Stomach smooth muscle (tissue), 2 donors: ENCODE results near the gene SMOC1.

Experiments used
- H3K27ac ChIP-seq: one replicate; pipeline ENCODE4 v1.7.0; 2013; ENCODE audit warnings: mild to moderate bottlenecking, low read length, inconsistent platforms
- H3K27me3 ChIP-seq, 2 donors: one replicate each; pipeline ENCODE4 v1.7.0; 2013; ENCODE audit warnings: low read length in 2 of 2; ENCODE audit not compliant: insufficient read depth in 2 of 2, control insufficient read depth in 1 of 2
- H3K36me3 ChIP-seq, 2 donors: one replicate each; pipeline ENCODE4 v1.7.0; 2013; ENCODE audit warnings: low read length in 2 of 2; ENCODE audit not compliant: control insufficient read depth in 2 of 2, insufficient read depth in 2 of 2
- H3K4me1 ChIP-seq: one replicate; pipeline ENCODE4 v1.7.0; 2013; ENCODE audit warnings: low read length; ENCODE audit not compliant: control insufficient read depth, insufficient read depth
- H3K4me3 ChIP-seq, 2 donors: one replicate each; pipeline ENCODE4 v1.7.0; 2013; ENCODE audit warnings: low read length in 2 of 2
- H3K9ac ChIP-seq, 2 donors: one replicate each; pipeline ENCODE4 v1.7.0; 2013; ENCODE audit warnings: low read length in 2 of 2, mild to moderate bottlenecking in 1 of 2
- H3K9me3 ChIP-seq, 2 donors: one replicate each; pipeline ENCODE4 v1.7.0; 2013; ENCODE audit warnings: low read length in 2 of 2; ENCODE audit not compliant: control insufficient read depth in 2 of 2
- donor health status: healthy.
- donor health status: Pancreatic carcinoma.

SMOC1 gene

GRCh38 chr14:69922198-69922597, 43.0 kb downstream of the SMOC1 start:
- Histone ChIP-seq H3K4me1 (no peaks in the 10 kb centered on the region), H3K27me3 (peaks cover 0 to 2% of the 10 kb centered on the region in 2 donors), H3K27ac (no peak overlapping the region), H3K9ac (no peak overlapping the region), H3K9me3 (no peaks in the 10 kb centered on the region), H3K36me3 (no peaks in the 10 kb centered on the region), H3K4me3 (no peak overlapping the region)

GRCh38 chr14:69924201-69924600, 45.0 kb downstream of the SMOC1 start:
- H3K36me3 ChIP-seq, result no peaks in the 10 kb centered on the region
- no peak overlapping the region for H3K9ac ChIP-seq
- H3K4me3 ChIP-seq, result no peak overlapping the region
- peaks cover 0 to 2% of the 10 kb centered on the region in 2 donors for H3K27me3 ChIP-seq
- no peak overlapping the region for H3K27ac ChIP-seq
- no peaks in the 10 kb centered on the region for H3K9me3 ChIP-seq
- no peaks in the 10 kb centered on the region for H3K4me1 ChIP-seq

- H3K27me3 ChIP-seq, result peaks cover 0 to 2% of the 10 kb centered on the region in 2 donors
- H3K9me3 ChIP-seq, result no peaks in the 10 kb centered on the region
- H3K4me3 ChIP-seq, result no peak overlapping the region
- no peaks in the 10 kb centered on the region for H3K36me3 ChIP-seq
- H3K4me1 ChIP-seq, result no peaks in the 10 kb centered on the region
- H3K27ac ChIP-seq, result no peak overlapping the region
- no peak overlapping the region for H3K9ac ChIP-seq
Observed at GRCh38 chr14:69928111-69928523, 48.9 kb downstream of the SMOC1 start.

- H3K9ac ChIP-seq, result no peak overlapping the region
- H3K4me3 ChIP-seq, result no peak overlapping the region
- H3K27me3 ChIP-seq, result peaks cover 0 to 3% of the 10 kb centered on the region in 2 donors
- no peaks in the 10 kb centered on the region for H3K9me3 ChIP-seq
- no peak overlapping the region for H3K27ac ChIP-seq
- H3K36me3 ChIP-seq, result no peaks in the 10 kb centered on the region
- H3K4me1 ChIP-seq, result no peaks in the 10 kb centered on the region
Observed at GRCh38 chr14:69930780-69931379, 51.7 kb downstream of the SMOC1 start.

GRCh38 chr14:69931960-69932359, 52.7 kb downstream of the SMOC1 start:
- no peak overlapping the region for H3K27ac ChIP-seq
- no peaks in the 10 kb centered on the region for H3K36me3 ChIP-seq
- no peaks in the 10 kb centered on the region for H3K9me3 ChIP-seq
- no peak overlapping the region for H3K4me3 ChIP-seq
- H3K27me3 ChIP-seq, result peaks cover 0 to 7% of the 10 kb centered on the region in 2 donors
- H3K9ac ChIP-seq, result no peak overlapping the region
- H3K4me1 ChIP-seq, result no peaks in the 10 kb centered on the region

GRCh38 chr14:69932391-69932790, 53.2 kb downstream of the SMOC1 start:
- no peak overlapping the region for H3K27ac ChIP-seq
- H3K4me1 ChIP-seq, result no peaks in the 10 kb centered on the region
- no peak overlapping the region for H3K4me3 ChIP-seq
- no peak overlapping the region for H3K9ac ChIP-seq
- no peaks in the 10 kb centered on the region for H3K9me3 ChIP-seq
- H3K36me3 ChIP-seq, result no peaks in the 10 kb centered on the region
- peaks cover 0 to 7% of the 10 kb centered on the region in 2 donors for H3K27me3 ChIP-seq

- Histone ChIP-seq H3K27ac (no peak overlapping the region), H3K4me1 (no peaks in the 10 kb centered on the region), H3K9ac (no peak overlapping the region), H3K9me3 (no peaks in the 10 kb centered on the region), H3K27me3 (peaks cover 0 to 7% of the 10 kb centered on the region in 2 donors), H3K36me3 (no peaks in the 10 kb centered on the region), H3K4me3 (no peak overlapping the region)
Observed at GRCh38 chr14:69933623-69934275, 54.5 kb downstream of the SMOC1 start.

- peaks cover 3 to 7% of the 10 kb centered on the region in 2 donors for H3K27me3 ChIP-seq
- no peaks in the 10 kb centered on the region for H3K36me3 ChIP-seq
- H3K27ac ChIP-seq, result no peak overlapping the region
- no peaks in the 10 kb centered on the region for H3K9me3 ChIP-seq
- no peaks in the 10 kb centered on the region for H3K4me1 ChIP-seq
- H3K4me3 ChIP-seq, result no peak overlapping the region
- H3K9ac ChIP-seq, result no peak overlapping the region
Observed at GRCh38 chr14:69937367-69938081, 58.3 kb downstream of the SMOC1 start.

- Histone ChIP-seq H3K4me3 (no peak overlapping the region), H3K9me3 (no peaks in the 10 kb centered on the region), H3K4me1 (no peaks in the 10 kb centered on the region), H3K9ac (no peak overlapping the region), H3K27ac (no peak overlapping the region), H3K36me3 (no peaks in the 10 kb centered on the region), H3K27me3 (peaks cover 6 to 9% of the 10 kb centered on the region in 2 donors)
Observed at GRCh38 chr14:69938751-69939150, 59.5 kb downstream of the SMOC1 start.

GRCh38 chr14:69941768-69942742, 62.8 kb downstream of the SMOC1 start:
- Histone ChIP-seq H3K4me1 (no peaks in the 10 kb centered on the region), H3K27me3 (peaks cover 2 to 6% of the 10 kb centered on the region in 2 donors), H3K36me3 (no peaks in the 10 kb centered on the region), H3K27ac (no peak overlapping the region), H3K4me3 (no peak overlapping the region), H3K9ac (no peak overlapping the region), H3K9me3 (peaks cover 5 to 6% of the 10 kb centered on the region in 2 donors)
